H9 (cell line): ENCODE results near the gene ICE2. TPM values are rescaled to one million over a fixed set of nuclear protein-coding genes. Genes with fewer than 3 reads are reported as not detected.

Source experiments
- DNase-seq: peaks from one replicate; pipeline ENCODE4 v3.0.0-alpha.2; 2017
- H2AFZ ChIP-seq: one replicate; pipeline ENCODE4 v1.6.1; 2013; ENCODE audit warnings: mild to moderate bottlenecking, low read length, control low read depth, moderate library complexity
- H2AK5ac ChIP-seq: 2 replicates; pipeline ENCODE4 v1.6.1; 2013; ENCODE audit warnings: low read length, control low read depth, mixed read lengths; ENCODE audit not compliant: insufficient read length
- H2BK120ac ChIP-seq: one replicate; pipeline ENCODE4 v1.6.1; 2013; ENCODE audit warnings: low read depth, mild to moderate bottlenecking, low read length, control low read depth, inconsistent platforms; ENCODE audit not compliant: poor library complexity, severe bottlenecking
- H2BK12ac ChIP-seq: 2 replicates; pipeline ENCODE4 v1.6.1; 2013; ENCODE audit warnings: low read length, control low read depth, mixed read lengths, low read depth; ENCODE audit not compliant: insufficient read length
- H2BK15ac ChIP-seq: 2 replicates; pipeline ENCODE4 v1.6.1; 2013; ENCODE audit warnings: low read depth, low read length, control low read depth
- H2BK20ac ChIP-seq: one replicate; pipeline ENCODE4 v1.6.1; 2013; ENCODE audit warnings: low read depth, mild to moderate bottlenecking, low read length, control low read depth, inconsistent platforms; ENCODE audit not compliant: poor library complexity, severe bottlenecking
- H2BK5ac ChIP-seq: 2 replicates; pipeline ENCODE4 v1.6.1; 2013; ENCODE audit warnings: low read length, control low read depth, mixed read lengths; ENCODE audit not compliant: insufficient read length
- H3K14ac ChIP-seq: 2 replicates; pipeline ENCODE4 v1.6.1; 2013; ENCODE audit warnings: low read length, control low read depth; ENCODE audit not compliant: insufficient read depth
- H3K18ac ChIP-seq: 2 replicates; pipeline ENCODE4 v1.6.1; 2013; ENCODE audit warnings: low read depth, mild to moderate bottlenecking, mixed read lengths, low read length, control low read depth; ENCODE audit not compliant: insufficient read length
- H3K23ac ChIP-seq: 2 replicates; pipeline ENCODE4 v1.6.1; 2013; ENCODE audit warnings: low read length, control low read depth, mixed read lengths, low read depth; ENCODE audit not compliant: insufficient read length
- H3K23me2 ChIP-seq: 2 replicates; pipeline ENCODE4 v1.6.1; 2013; ENCODE audit warnings: low read depth, mild to moderate bottlenecking, mixed read lengths, low read length, control low read depth; ENCODE audit not compliant: insufficient read length, poor library complexity, severe bottlenecking
- H3K27ac ChIP-seq: 2 replicates; pipeline ENCODE4 v1.5.1; 2013; ENCODE audit warnings: low read length, control low read depth, mixed read lengths, low read depth; ENCODE audit not compliant: insufficient read length
- H3K27me3 ChIP-seq: 2 replicates; pipeline ENCODE4 v1.6.1; 2013; ENCODE audit warnings: low read length, control low read depth, inconsistent platforms; ENCODE audit not compliant: insufficient read depth
- H3K4ac ChIP-seq: 2 replicates; pipeline ENCODE4 v1.6.1; 2013; ENCODE audit warnings: low read depth, mild to moderate bottlenecking, control low read depth, inconsistent platforms, low read length, moderate library complexity
- H3K4me1 ChIP-seq: 2 replicates; pipeline ENCODE4 v1.6.1; 2013; ENCODE audit warnings: low read length, control low read depth, inconsistent platforms; ENCODE audit not compliant: insufficient read depth
- H3K4me2 ChIP-seq: 2 replicates; pipeline ENCODE4 v1.6.1; 2013; ENCODE audit warnings: low read length, control low read depth, mixed read lengths; ENCODE audit not compliant: insufficient read length, insufficient read depth
- H3K56ac ChIP-seq: 2 replicates; pipeline ENCODE4 v1.6.1; 2013; ENCODE audit warnings: low read depth, mild to moderate bottlenecking, mixed read lengths, low read length, control low read depth; ENCODE audit not compliant: insufficient read length
- H3K79me1 ChIP-seq: 2 replicates; pipeline ENCODE4 v1.6.1; 2013; ENCODE audit warnings: low read depth, mild to moderate bottlenecking, moderate library complexity, low read length, control low read depth, inconsistent platforms; ENCODE audit not compliant: insufficient read depth, poor library complexity, severe bottlenecking
- H3K79me2 ChIP-seq: 2 replicates; pipeline ENCODE4 v1.6.1; 2013; ENCODE audit warnings: low read length, control low read depth, inconsistent platforms; ENCODE audit not compliant: insufficient read depth
- H3K9ac ChIP-seq: 2 replicates; pipeline ENCODE4 v1.6.1; 2013; ENCODE audit warnings: low read length, control low read depth, mixed read lengths; ENCODE audit not compliant: insufficient read length; ENCODE audit errors: extremely low read depth
- H3K9me3 ChIP-seq: one replicate; pipeline ENCODE4 v1.6.1; 2013; ENCODE audit warnings: low read depth, low read length, inconsistent platforms; ENCODE audit not compliant: control insufficient read depth
- H3T11ph ChIP-seq: one replicate; pipeline ENCODE4 v1.6.1; 2013; ENCODE audit warnings: mild to moderate bottlenecking, low read length, control low read depth, inconsistent platforms
- H4K20me1 ChIP-seq: one replicate; pipeline ENCODE4 v1.6.1; 2013; ENCODE audit not compliant: control insufficient read depth, insufficient read length, insufficient read depth
- H4K5ac ChIP-seq: 2 replicates; pipeline ENCODE4 v1.6.1; 2013; ENCODE audit warnings: low read depth, mild to moderate bottlenecking, mixed read lengths, low read length, control low read depth; ENCODE audit not compliant: insufficient read length
- H4K8ac ChIP-seq: replicated peaks from 2 replicates; pipeline ENCODE4 v1.6.1; 2013; ENCODE audit warnings: low read length, control low read depth, mixed read lengths, low read depth; ENCODE audit not compliant: insufficient read length
- H4K91ac ChIP-seq: 2 replicates; pipeline ENCODE4 v1.6.1; 2013; ENCODE audit warnings: low read depth, mild to moderate bottlenecking, moderate library complexity, mixed read lengths, low read length, control low read depth; ENCODE audit not compliant: insufficient read length
- H3K27ac Mint-ChIP-seq, 3 experiments: 2 replicates in 2 of 3; 3 replicates in 1 of 3; pipeline ENCODE4 v1.8.0; 2020 to 2021; ENCODE audit warnings: mixed read lengths in 3 of 3, mild to moderate bottlenecking in 1 of 3, moderate library complexity in 1 of 3
- H3K27me3 Mint-ChIP-seq: 2 replicates; pipeline ENCODE4 v1.8.0; 2021; ENCODE audit warnings: low read depth, mild to moderate bottlenecking, moderate library complexity, mixed read lengths
- H3K36me3 Mint-ChIP-seq, 3 experiments: 2 replicates in 2 of 3; 3 replicates in 1 of 3; pipeline ENCODE4 v1.8.0; 2020 to 2021; ENCODE audit warnings: low read depth in 3 of 3, mixed read lengths in 3 of 3; ENCODE audit not compliant: insufficient read depth in 1 of 3
- H3K4me1 Mint-ChIP-seq, 2 experiments: 2 replicates each; pipeline ENCODE4 v1.8.0; 2020; ENCODE audit warnings: mixed read lengths in 2 of 2
- H3K4me3 Mint-ChIP-seq, 2 experiments: 2 replicates in 1 of 2; 3 replicates in 1 of 2; pipeline ENCODE4 v1.8.0; 2020 to 2021; ENCODE audit warnings: mild to moderate bottlenecking in 2 of 2, mixed read lengths in 2 of 2, moderate library complexity in 1 of 2
- H3K9me3 Mint-ChIP-seq, 2 experiments: 2 replicates in 1 of 2; 3 replicates in 1 of 2; pipeline ENCODE4 v1.8.0; 2020; ENCODE audit warnings: mild to moderate bottlenecking in 2 of 2, mixed read lengths in 2 of 2, moderate library complexity in 1 of 2
- WGBS: extraction: QIAGEN DNeasy Blood & Tissue Kit; methylation state at CpG from one replicate; pipeline ENCODE4 v1.1.7; 2013; ENCODE audit warnings: missing lambda C conversion rate, low lambda C conversion rate, mixed read lengths; ENCODE audit not compliant: insufficient read length; ENCODE audit errors: extremely low coverage; 5-methylcytosine and 5-hydroxymethylcytosine counted together
- total RNA-seq: library from RNA; stranded (reverse); gene quantifications from 2 replicates; pipeline ENCODE4 v1.2.1, GENCODE V29; 2021
- TF ChIP-seq, protein P1 (sequence below): fragments of 200-600 bp; sonication (generic); conservative IDR thresholded peaks from 3 replicates; pipeline ENCODE4 v1.8.0; 2021; ENCODE audit warnings: antibody characterized with exemption, mild to moderate bottlenecking

ICE2 gene
- total RNA-seq, 1 experiment from 2014 or later = 76.3 TPM

DNA sequence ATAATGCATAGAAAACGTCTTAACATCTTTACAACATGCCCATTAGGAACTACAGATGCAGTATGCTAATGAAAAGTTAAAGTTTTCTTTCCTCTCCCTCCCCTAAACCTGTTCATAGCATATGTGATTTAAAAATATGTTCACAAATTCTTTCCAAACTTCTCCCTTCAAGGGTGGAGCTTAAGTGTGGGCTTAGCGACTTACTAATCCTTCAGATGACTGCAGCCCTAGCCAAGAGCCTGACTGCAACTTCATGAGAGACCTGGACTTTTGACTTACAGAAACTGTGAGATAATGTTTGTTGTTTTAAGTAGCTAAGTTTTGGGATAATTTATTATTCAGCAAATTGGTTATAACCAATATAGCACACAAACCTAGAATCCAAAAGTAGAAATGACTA is 59.2 kb downstream of the ICE2 start:
- no peak overlapping the region for H3K18ac ChIP-seq
- TF ChIP-seq, protein P1, sequence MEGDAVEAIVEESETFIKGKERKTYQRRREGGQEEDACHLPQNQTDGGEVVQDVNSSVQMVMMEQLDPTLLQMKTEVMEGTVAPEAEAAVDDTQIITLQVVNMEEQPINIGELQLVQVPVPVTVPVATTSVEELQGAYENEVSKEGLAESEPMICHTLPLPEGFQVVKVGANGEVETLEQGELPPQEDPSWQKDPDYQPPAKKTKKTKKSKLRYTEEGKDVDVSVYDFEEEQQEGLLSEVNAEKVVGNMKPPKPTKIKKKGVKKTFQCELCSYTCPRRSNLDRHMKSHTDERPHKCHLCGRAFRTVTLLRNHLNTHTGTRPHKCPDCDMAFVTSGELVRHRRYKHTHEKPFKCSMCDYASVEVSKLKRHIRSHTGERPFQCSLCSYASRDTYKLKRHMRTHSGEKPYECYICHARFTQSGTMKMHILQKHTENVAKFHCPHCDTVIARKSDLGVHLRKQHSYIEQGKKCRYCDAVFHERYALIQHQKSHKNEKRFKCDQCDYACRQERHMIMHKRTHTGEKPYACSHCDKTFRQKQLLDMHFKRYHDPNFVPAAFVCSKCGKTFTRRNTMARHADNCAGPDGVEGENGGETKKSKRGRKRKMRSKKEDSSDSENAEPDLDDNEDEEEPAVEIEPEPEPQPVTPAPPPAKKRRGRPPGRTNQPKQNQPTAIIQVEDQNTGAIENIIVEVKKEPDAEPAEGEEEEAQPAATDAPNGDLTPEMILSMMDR = no peak
- no peak overlapping the region for H3K4ac ChIP-seq
- H3K9ac ChIP-seq = no peak overlapping the region
- no peak overlapping the region for H2BK5ac ChIP-seq
- no peaks in the 10 kb centered on the region for H3K27me3 Mint-ChIP-seq
- no peak overlapping the region for H2BK120ac ChIP-seq
- H3K79me1 ChIP-seq = no peaks in the 10 kb centered on the region
- H4K8ac ChIP-seq = no peak overlapping the region
- H3K4me1 Mint-ChIP-seq = peaks cover 7 to 12% of the 10 kb centered on the region in 2 experiments; a peak in 2 of 4 replicates
- H3K56ac ChIP-seq = no peak overlapping the region
- no peak overlapping the region for H2AK5ac ChIP-seq
- no peaks in the 10 kb centered on the region for H3K23me2 ChIP-seq
- H2AFZ ChIP-seq = no peak overlapping the region
- no peak overlapping the region for H3K23ac ChIP-seq
- H3K9me3 Mint-ChIP-seq = no peaks in the 10 kb centered on the region
- no peak overlapping the region for H3K27ac ChIP-seq
- H2BK20ac ChIP-seq = no peak overlapping the region
- H4K20me1 ChIP-seq = no peaks in the 10 kb centered on the region
- no peak for DNase-seq
- no peaks in the 10 kb centered on the region for H3K4me1 ChIP-seq
- H2BK12ac ChIP-seq = no peak overlapping the region
- no peak overlapping the region for H3K4me3 Mint-ChIP-seq
- H3K14ac ChIP-seq = no peak overlapping the region
- H3K4me2 ChIP-seq = no peak overlapping the region
- peaks cover 5 to 9% (median 7%) of the 10 kb centered on the region in 3 experiments; a peak in 6 of 7 replicates for H3K36me3 Mint-ChIP-seq
- no peaks in the 10 kb centered on the region for H3K79me2 ChIP-seq
- H3K27ac Mint-ChIP-seq = no peak overlapping the region
- no peak overlapping the region for H4K5ac ChIP-seq
- H4K91ac ChIP-seq = no peak overlapping the region
- no peak overlapping the region for H2BK15ac ChIP-seq
- no CpG with 5 or more reads among the region's 2 CpGs for WGBS
- H3K9me3 ChIP-seq = no peaks in the 10 kb centered on the region
- no peak overlapping the region for H3T11ph ChIP-seq
- H3K27me3 ChIP-seq = no peaks in the 10 kb centered on the region
